Measurements from ENCODE around the gene ADTRP.
"Not testable (repeated sequence)": the region's sequence is repeated elsewhere in the genome, so short reads cannot be mapped to it uniquely, and the experiment has no call there.

The ADTRP gene

GRCh38 chr6:11689847-11690246, 88.8 kb downstream of the ADTRP start:
- no peak for DNase-seq (ENCODE audit: low spot score)

GRCh38 chr6:11689400-11689799, 89.2 kb downstream of the ADTRP start:
- not testable (repeated sequence) for DNase-seq (ENCODE audit: low spot score)

GRCh38 chr6:11688425-11688709, 90.2 kb downstream of the ADTRP start:
- DNase-seq (ENCODE audit: low spot score): no peak

- no peak for DNase-seq (ENCODE audit: low spot score)
Measured at GRCh38 chr6:11685481-11686093, 93.0 kb downstream of the ADTRP start.

GRCh38 chr6:11684901-11685480, 93.6 kb downstream of the ADTRP start:
- DNase-seq (ENCODE audit: low spot score): no peak

- DNase-seq (ENCODE audit: low spot score): no peak
Measured at GRCh38 chr6:11683871-11684270, 94.7 kb downstream of the ADTRP start.

- DNase-seq (ENCODE audit: low spot score): no peak
Measured at GRCh38 chr6:11682561-11682975, 96.0 kb downstream of the ADTRP start.

GRCh38 chr6:11681770-11682169, 96.8 kb downstream of the ADTRP start:
- no peak for DNase-seq (ENCODE audit: low spot score)

- DNase-seq (ENCODE audit: low spot score): no peak
Measured at GRCh38 chr6:11681357-11681756, 97.2 kb downstream of the ADTRP start.

- not testable (repeated sequence) for DNase-seq (ENCODE audit: low spot score)
Measured at GRCh38 chr6:11680479-11680878, 98.1 kb downstream of the ADTRP start.

GRCh38 chr6:11679099-11679498, 99.5 kb downstream of the ADTRP start:
- no peak for DNase-seq (ENCODE audit: low spot score)

- DNase-seq (ENCODE audit: low spot score): no peak
Measured at GRCh38 chr6:11675601-11676000, 103.0 kb downstream of the ADTRP start.

- DNase-seq (ENCODE audit: low spot score): no peak
Measured at GRCh38 chr6:11672669-11673068, 105.9 kb downstream of the ADTRP start.

GRCh38 chr6:11672256-11672655, 106.3 kb downstream of the ADTRP start:
- DNase-seq (ENCODE audit: low spot score): no peak

GRCh38 chr6:11669696-11670095, 108.9 kb downstream of the ADTRP start:
- DNase-seq (ENCODE audit: low spot score): no peak

- no peak for DNase-seq (ENCODE audit: low spot score)
Measured at GRCh38 chr6:11668455-11668854, 110.1 kb downstream of the ADTRP start.

GRCh38 chr6:11667876-11668275, 110.7 kb downstream of the ADTRP start:
- no peak for DNase-seq (ENCODE audit: low spot score)

GRCh38 chr6:11665604-11666326, 112.8 kb downstream of the ADTRP start:
- DNase-seq (ENCODE audit: low spot score): no peak
